ENCODE data around the gene CD1C.

DNA sequence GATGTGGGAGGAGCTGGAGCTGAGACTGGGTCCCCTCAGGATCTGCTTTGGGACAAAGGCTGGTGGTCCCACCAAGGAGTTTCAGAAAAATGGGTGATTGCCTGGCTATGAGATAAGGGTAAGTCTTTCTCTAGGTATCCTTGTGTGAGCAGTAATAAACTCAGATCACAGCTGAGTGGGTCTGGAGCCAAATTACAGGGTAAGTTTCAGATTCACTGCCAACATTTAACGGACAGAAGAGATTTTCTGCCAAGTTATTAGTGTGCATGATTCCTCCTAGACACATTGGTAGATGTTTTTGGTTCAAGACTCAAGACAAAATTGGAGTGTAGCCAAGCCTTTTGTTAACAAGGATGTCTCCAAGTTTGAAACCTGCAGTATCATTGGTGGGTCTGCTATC lies 34.1 kb downstream of the CD1C start:
- TF ChIP-seq, protein P1, sequence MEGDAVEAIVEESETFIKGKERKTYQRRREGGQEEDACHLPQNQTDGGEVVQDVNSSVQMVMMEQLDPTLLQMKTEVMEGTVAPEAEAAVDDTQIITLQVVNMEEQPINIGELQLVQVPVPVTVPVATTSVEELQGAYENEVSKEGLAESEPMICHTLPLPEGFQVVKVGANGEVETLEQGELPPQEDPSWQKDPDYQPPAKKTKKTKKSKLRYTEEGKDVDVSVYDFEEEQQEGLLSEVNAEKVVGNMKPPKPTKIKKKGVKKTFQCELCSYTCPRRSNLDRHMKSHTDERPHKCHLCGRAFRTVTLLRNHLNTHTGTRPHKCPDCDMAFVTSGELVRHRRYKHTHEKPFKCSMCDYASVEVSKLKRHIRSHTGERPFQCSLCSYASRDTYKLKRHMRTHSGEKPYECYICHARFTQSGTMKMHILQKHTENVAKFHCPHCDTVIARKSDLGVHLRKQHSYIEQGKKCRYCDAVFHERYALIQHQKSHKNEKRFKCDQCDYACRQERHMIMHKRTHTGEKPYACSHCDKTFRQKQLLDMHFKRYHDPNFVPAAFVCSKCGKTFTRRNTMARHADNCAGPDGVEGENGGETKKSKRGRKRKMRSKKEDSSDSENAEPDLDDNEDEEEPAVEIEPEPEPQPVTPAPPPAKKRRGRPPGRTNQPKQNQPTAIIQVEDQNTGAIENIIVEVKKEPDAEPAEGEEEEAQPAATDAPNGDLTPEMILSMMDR (conservative IDR thresholded peaks at IDR 0.05; ENCODE audit: low read length): no peak
- TF ChIP-seq EZH2phosphoT487 (IDR thresholded peaks at IDR 0.05; ENCODE audit: borderline replicate concordance): no peak

Data from Loucy (cell line).